G401 (cell line): Measurements from ENCODE around the gene KHNYN. TPM values are rescaled to one million over a fixed set of nuclear protein-coding genes. Genes with fewer than 3 reads are reported as not detected.
"Not testable (repeated sequence)": the region's sequence is repeated elsewhere in the genome, so short reads cannot be mapped to it uniquely, and the experiment has no call there.

Experiments
- DNase-seq: peaks from one replicate; pipeline ENCODE4 v3.0.0-alpha.2; 2015; ENCODE audit warnings: low spot score
- in situ Hi-C: cut with HindIII; loops from 2 replicates; pipeline ENCODE4 v1.10.0; 2016; ENCODE audit warnings: low sequenced_read_pairs, mixed read lengths
- total RNA-seq: library from RNA; depleted of rRNA; stranded (reverse); fragments of >200 nt; shearing (Covaris generic); gene quantifications from 2 replicates; pipeline ENCODE4 v1.2.3, GENCODE V29; 2014; rRNA removed

KHNYN gene
- total RNA-seq, 1 experiment from 2014 or later: 54.9 TPM

DNA sequence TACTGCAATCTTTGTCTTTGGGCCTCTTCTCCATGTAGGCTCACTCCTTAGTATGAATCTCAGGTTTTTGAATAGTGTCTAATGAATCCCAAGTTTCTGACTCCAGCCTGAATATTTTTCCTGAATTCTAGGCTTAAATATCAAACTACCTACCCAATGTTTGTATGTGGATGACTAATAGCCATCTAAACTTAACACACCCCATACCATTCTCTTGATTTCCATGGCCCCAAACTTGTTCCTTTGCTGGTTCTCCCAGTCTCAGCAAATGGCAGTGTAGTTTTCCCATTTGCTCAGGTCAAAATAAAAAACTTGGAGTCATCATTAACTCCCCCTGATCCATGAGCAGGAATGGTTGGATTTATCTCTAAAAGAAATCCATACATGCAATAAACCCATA lies 31.6 kb downstream of the KHNYN start:
- no peak for DNase-seq
- in situ Hi-C loops: no loop called here

DNA sequence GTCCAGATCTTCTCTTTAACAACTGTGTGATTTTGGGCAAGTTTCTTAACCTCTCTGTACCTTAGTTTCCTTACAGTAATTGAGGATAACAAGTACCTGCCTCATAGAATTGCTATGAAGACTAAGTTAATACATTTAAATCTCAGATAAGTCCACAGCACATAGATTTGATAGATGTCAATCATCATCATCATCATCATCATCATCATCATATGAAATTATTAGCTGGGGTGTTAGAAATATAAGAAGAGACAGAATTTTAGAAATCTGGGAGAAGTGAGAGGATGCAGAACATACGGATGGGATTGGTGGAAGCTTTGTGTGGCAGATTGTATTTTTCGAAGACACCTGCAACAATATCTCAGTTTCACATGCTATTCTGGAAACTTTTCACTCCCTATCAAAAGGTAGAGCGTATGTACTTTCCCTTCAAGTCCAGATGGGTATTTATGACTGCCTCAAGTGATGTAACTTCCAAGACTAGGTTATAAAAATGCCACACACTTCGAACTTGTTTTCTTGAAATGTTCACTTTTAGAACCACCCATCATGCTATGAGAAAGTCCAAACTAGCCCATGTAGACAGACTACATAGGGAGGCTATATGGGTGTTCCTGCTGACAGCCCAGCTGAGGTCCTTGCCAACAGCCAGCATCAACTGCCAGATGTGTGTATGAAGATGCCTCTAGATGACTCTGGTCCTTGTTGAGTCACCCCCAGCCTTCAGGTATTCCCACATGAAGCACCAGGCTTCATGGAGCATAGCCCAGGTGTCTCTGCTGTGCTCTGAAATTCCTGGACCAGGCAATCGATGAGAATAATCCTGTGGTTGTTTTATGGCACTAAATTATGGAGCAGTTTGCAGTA lies 33.5 kb downstream of the KHNYN start:
- DNase-seq: no peak
- in situ Hi-C loops: no loop called here

DNA sequence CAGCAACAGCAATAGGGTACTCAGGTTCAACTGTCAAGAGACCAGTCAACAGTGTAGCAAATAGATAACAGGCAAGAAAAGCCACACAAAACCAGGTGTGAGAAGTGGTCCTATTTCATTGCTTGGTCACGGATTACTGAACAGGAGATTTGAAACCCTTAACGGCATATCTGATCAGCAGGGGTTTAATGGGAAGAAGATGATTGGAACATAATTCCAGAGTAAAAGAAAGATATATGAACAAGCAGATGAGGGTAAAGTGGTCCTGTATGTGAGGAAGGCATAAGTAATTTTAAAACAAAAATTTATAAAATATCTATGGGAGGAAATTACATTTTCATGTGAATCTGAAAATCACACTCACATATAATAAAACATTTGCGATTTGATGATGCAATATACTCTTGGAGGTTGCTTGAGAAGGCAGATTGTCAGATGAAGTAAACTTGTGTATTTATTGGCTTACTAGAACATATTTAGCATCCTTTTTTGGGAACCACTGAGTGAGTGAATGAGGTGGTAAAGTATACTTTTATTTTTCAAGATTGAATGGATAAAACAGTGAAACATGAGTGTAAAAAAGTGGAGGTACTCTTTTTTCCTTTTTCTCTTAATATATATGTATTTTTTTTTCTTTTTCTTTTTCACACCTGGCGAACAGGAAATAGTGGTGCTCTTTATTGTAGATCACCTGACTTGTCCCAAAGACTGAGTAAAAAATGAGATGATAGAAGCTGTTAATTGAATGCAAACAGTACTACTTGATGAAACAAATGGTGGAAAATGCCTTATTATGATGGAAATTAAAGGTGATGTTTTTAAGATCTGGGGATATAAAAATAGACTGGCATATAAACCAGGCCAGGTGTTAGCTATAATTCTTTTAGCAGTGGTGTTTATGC lies 34.4 kb downstream of the KHNYN start:
- in situ Hi-C loops: no loop called here
- no peak for DNase-seq

DNA sequence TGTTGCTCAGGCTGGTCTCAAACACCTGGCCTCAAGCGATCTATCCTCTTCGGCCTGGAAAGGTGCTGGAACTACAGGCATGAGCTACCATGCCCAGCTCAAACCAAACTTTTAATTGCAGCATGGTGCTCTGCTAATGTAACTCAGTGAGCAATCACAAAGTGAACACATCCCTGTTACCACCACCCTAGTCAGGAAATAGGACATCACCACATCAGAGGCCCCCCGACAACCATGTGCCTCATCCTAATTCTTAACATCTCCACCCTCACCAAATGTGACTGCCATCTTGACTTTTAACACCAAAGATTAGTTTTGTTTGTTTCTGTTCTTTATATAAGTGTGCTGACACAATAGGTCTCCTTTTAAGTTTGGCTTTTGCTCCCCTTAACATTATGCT lies 35.6 kb downstream of the KHNYN start:
- in situ Hi-C loops: no loop called here
- no peak for DNase-seq

- in situ Hi-C loops: no loop called here
- no peak for DNase-seq
These were observed 36.1 kb downstream of the KHNYN start for GRCh38 chr14:24465805-24466204.

DNA sequence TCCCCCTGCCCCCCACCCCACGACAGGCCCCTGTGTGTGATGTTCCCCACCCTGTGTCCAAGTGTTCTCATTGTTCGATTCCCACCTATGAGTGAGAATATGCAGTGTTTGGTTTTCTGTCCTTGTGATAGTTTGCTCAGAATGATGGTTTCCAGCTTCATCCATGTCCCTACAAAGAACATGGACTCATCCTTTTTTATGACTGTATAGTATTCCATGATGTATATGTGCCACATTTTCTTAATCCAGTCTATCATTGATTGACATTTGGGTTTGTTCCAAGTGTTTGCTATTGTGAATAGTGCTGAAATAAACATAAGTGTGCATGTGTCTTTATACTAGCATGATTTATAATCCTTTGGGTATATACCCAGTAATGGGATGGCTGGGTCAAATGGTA lies 40.7 kb downstream of the KHNYN start:
- in situ Hi-C loops: not testable (repeated sequence)

DNA sequence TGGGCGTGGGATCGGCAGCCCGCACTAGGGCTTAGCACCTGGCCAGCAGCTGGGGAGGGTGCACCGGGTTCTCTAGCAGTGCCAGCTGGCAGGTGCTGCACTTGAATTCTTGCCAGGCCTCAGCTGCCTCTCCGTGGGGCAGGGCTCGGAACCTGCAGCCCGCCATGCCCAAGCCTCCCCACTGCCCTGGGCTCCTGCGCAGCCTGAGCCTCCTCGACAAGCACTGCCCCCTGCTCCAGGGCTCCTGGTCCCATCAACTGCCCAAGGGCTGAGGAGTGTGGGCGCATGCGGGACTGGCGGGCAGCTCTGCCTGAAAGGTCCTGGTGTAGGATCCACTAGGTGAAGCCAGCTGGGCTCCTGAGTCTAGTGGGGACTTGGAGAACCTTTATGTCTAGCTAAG lies 43.5 kb downstream of the KHNYN start:
- in situ Hi-C loops: no loop called here

More for the DNA sequence above, 40.7 kb downstream of the KHNYN start:
- not testable (repeated sequence) for DNase-seq

GRCh38 chr14:24475261-24475660 lies 45.5 kb downstream of the KHNYN start:
- in situ Hi-C loops: no loop called here
- DNase-seq: no peak

More for the DNA sequence above, 43.5 kb downstream of the KHNYN start:
- no peak for DNase-seq

DNA sequence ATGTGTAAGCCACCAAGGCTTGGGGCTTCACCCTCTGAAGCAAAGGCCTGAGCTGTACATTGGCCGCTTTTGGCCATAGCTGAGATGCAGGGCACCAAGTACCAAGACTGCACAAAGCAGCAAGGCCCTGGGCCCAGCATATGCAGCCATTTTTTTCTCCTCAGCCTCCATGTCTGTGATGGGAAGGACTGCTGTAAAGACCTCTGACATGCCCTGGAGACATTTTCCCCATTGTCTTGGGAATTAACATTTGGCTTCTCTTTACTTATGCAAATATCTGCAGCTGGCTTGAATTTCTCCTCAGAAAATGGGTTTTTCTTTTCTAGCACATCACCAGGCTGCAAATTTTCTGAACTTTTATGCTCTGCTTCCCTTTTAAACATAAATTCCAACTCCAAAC lies 50.2 kb downstream of the KHNYN start:
- DNase-seq, in situ Hi-C loops: not testable (repeated sequence)

- DNase-seq: peak; percentile 2
- in situ Hi-C loops: no loop called here
These were observed 52.0 kb downstream of the KHNYN start for GRCh38 chr14:24481622-24482324.

GRCh38 chr14:24482699-24483303 lies 53.0 kb downstream of the KHNYN start:
- in situ Hi-C loops, DNase-seq: not testable (repeated sequence)

GRCh38 chr14:24483604-24484252 lies 54.0 kb downstream of the KHNYN start:
- DNase-seq: no peak
- in situ Hi-C loops: no loop called here

Other genes with a start within 250 kb of the KHNYN start
- gene IPO4, start 241.1 kb upstream of the KHNYN start, total RNA-seq: 79.5 and 80.4 TPM in 2 replicates
- gene TM9SF1, start 234.5 kb upstream of the KHNYN start, total RNA-seq: 26.6 and 50.0 TPM in 2 replicates
- not detected in 2 replicates for gene TSSK4, start 224.3 kb upstream of the KHNYN start, total RNA-seq
- gene CHMP4A, start 216.5 kb upstream of the KHNYN start, total RNA-seq: 30.8 and 40.4 TPM in 2 replicates
- gene MDP1, start 213.9 kb upstream of the KHNYN start, total RNA-seq: 16.6 and 16.9 TPM in 2 replicates
- gene NEDD8, start 197.6 kb upstream of the KHNYN start, total RNA-seq: 168 and 186 TPM in 2 replicates
- gene GMPR2, start 197.0 kb upstream of the KHNYN start, total RNA-seq: 116 and 132 TPM in 2 replicates
- gene TINF2, start 187.3 kb upstream of the KHNYN start, total RNA-seq: 38.1 and 63.0 TPM in 2 replicates
- 0.10 TPM in 1 of 2 replicates, not detected in the other for gene TGM1, start 166.8 kb upstream of the KHNYN start, total RNA-seq
- 19.0 and 23.6 TPM in 2 replicates for gene RABGGTA, start 158.4 kb upstream of the KHNYN start, total RNA-seq
- 3.8 and 11.4 TPM in 2 replicates for gene DHRS1, start 130.2 kb upstream of the KHNYN start, total RNA-seq
- 28.7 and 28.9 TPM in 2 replicates for gene NOP9, start 130.1 kb upstream of the KHNYN start, total RNA-seq
- gene CIDEB, start 122.0 kb upstream of the KHNYN start, total RNA-seq: 1.7 TPM in 1 of 2 replicates, not detected in the other
- 1.8 and 5.4 TPM in 2 replicates for gene LTB4R2, start 119.8 kb upstream of the KHNYN start, total RNA-seq
- gene LTB4R, start 118.5 kb upstream of the KHNYN start, total RNA-seq: 1.6 and 5.7 TPM in 2 replicates
- not detected in 2 replicates for gene ADCY4, start 94.9 kb upstream of the KHNYN start, total RNA-seq
- gene RIPK3, start 90.0 kb upstream of the KHNYN start, total RNA-seq: not detected in 2 replicates
- gene NFATC4, start 61.8 kb upstream of the KHNYN start, total RNA-seq: 41.4 and 45.5 TPM in 2 replicates
- gene NYNRIN, start 31.0 kb upstream of the KHNYN start, total RNA-seq: 19.7 and 24.1 TPM in 2 replicates
- gene CBLN3, start 286 bp upstream of the KHNYN start, total RNA-seq: 0.25 and 0.88 TPM in 2 replicates
- gene SDR39U1, start 12.8 kb downstream of the KHNYN start, total RNA-seq: 49.2 and 56.4 TPM in 2 replicates
- not detected in 2 replicates for gene CMA1, start 78.3 kb downstream of the KHNYN start, total RNA-seq
- gene CTSG, start 146.3 kb downstream of the KHNYN start, total RNA-seq: not detected in 2 replicates
- gene GZMH, start 179.7 kb downstream of the KHNYN start, total RNA-seq: not detected in 2 replicates
- gene GZMB, start 204.2 kb downstream of the KHNYN start, total RNA-seq: not detected in 2 replicates